Stimulated activated CD4-positive, alpha-beta T cell treated with anti-CD3 and anti-CD28 coated beads, TNF-alpha, amount 100 ng/mL, for 4 hours (primary cell): ENCODE data around the gene CTNNBIP1.

Experiments used
- DNase-seq, 3 experiments: peaks; one replicate each; pipeline ENCODE4 v3.0.0-alpha.2; 2020; ENCODE audit warnings: low read depth in 3 of 3

Gene CTNNBIP1

DNA sequence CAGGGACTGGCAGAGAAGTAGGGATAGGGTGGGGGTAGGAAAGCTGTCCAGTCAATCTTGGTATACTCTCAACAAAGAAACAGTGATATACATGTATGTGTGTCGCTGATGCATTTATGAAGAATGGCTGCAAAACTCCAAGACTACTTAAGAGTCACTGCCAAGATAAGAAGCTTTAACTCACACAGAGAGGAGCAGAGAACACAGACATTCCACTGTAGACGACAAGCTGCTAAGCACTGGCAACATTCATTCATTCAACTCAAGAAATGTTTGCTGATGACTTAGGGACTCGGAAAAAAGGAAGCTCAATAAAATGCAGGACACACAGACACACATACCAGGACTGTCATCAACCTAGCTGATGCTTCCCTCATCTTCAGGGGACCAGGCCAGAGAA is 5.5 kb downstream of the CTNNBIP1 start:
- no peak for DNase-seq

GRCh38 chr1:9903801-9904527 is 6.1 kb downstream of the CTNNBIP1 start:
- no peak for DNase-seq

GRCh38 chr1:9902060-9902452 is 8.0 kb downstream of the CTNNBIP1 start:
- no peak for DNase-seq

DNA sequence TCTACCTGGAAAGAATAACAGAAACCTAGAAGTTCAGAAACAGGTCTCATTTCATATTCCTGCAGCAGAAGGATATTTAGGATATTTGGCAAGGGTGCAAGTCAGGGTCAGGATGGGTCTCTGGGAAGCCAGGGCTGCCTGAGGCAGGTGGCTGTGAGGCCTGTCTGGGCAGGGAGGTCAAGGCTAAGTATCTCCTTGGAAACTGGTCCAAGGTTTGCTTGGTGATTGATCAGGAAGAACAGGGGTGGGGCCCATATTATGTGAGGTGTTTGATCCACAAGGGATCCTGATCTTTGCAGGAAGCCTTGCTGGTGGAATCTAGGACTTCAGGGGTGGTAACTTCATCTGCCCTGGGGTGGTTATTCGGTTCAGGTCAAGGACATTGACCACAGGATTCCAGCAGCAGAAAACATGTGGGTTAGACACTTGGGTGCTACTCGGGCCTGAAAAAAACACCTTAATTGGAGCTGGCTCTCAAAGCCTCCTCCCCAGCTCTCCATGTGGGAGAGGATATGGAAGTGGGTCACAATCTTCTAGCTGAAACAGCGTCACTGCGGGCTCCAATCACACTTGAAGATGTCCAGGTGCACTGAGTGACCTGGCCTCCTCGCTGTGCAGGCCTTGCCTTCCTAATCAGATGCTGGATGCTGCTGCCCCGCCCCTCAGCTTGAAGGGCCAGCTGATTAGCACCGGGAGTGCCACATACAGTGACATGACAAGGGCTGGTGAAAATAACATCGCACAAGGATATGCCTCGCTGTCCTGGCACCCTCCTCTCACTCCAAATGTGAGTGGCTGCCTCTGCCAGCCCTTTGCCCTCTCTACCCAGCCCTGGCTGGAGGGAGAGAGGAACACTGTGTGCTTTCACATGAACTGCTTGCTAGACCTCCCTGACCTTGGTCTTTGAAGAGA is 8.7 kb downstream of the CTNNBIP1 start:
- no peak for DNase-seq

GRCh38 chr1:9900142-9901043 is 9.7 kb downstream of the CTNNBIP1 start:
- DNase-seq: no peak

DNA sequence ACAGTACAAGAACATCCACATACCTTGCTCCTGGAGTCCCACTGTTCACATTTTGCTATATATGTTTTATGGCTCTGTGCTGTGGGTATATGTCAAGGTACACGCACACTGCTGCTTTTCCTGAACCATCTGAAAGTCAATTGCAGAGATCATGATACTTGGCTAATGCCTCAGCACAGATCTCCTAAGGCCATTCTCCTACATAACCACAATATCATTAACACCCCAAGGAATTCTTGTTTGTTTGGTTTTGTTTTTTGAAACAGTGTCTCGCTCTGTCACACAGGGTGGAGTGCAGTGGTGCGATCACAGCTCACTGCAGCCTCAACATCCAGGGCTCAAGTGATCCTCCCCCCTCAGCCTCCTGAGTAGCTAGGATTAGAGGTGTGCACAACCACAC is 16.0 kb downstream of the CTNNBIP1 start:
- DNase-seq: no peak

DNA sequence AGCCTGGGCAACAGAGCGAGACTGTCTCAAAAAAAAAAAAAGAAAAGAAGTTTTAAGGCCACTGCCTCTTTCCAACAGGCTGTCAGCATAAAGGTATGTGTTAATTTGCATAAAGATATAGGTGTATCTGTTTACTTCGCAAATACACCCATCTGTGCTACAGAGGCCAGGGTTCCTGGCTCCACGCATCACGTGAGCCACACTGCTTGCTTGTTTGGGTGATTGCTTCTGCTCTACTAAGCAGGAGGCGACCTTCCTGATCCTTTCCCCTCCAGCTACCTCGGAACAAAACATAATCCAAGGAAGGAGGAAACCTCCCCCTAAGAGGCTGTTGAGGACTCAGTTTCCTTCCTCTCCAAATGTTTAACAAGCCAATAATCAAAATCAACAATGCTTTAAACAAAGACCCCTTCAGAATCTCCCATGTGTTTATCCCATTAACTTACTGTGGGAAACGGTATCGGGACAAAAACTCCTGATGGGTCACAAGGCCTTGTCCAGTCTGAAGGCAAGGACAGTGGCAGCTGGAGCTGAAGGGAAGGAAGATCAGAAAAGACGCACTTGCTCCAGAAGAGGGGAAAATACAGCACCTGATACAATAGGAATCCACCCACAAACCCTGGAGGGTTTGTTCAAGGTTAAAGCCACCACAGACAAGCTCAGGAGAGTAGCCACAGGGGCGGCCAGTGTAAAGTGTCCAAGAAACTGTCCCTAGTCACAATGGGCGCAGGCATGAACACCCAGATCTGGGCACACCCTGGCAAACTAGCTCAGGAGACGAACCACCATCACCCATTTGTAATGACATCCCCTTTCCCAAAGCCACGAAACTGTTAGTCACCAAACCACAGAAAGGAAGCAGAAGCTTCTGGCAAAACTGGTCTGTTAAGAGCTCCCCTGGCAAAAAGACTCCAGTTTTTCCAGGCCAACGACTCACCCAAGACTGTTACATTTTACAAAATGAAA is 17.2 kb downstream of the CTNNBIP1 start:
- DNase-seq: no peak

- DNase-seq: no peak
Observed at GRCh38 chr1:9891207-9891606, 18.9 kb downstream of the CTNNBIP1 start.

GRCh38 chr1:9890224-9890731 is 19.8 kb downstream of the CTNNBIP1 start:
- no peak for DNase-seq

GRCh38 chr1:9889411-9889810 is 20.7 kb downstream of the CTNNBIP1 start:
- no peak for DNase-seq

- no peak for DNase-seq
Observed at GRCh38 chr1:9888886-9889285, 21.2 kb downstream of the CTNNBIP1 start.

- DNase-seq: no peak
Observed at GRCh38 chr1:9887070-9887469, 23.0 kb downstream of the CTNNBIP1 start.

GRCh38 chr1:9886092-9886742 is 23.9 kb downstream of the CTNNBIP1 start:
- no peak for DNase-seq

DNA sequence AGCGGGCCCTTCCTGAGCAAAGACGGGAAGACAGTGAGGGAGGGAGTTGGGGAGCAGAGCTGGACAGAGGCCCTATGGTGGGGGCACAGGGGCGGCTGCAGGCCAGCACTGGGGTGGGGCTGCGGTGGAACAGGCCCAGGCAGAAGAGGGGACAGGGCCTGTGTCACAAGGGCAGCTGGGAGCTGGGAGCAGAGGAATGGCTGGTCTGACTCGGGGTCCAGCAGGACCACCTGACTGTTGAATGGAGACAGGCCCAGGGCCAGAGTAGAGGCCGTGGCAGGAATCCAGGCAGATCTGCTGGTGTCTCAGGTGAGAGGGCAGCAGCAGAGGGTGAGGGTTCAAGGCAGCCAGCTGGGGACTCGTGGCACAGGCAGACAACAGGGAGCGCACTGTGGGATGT is 25.3 kb downstream of the CTNNBIP1 start:
- DNase-seq: no peak

DNA sequence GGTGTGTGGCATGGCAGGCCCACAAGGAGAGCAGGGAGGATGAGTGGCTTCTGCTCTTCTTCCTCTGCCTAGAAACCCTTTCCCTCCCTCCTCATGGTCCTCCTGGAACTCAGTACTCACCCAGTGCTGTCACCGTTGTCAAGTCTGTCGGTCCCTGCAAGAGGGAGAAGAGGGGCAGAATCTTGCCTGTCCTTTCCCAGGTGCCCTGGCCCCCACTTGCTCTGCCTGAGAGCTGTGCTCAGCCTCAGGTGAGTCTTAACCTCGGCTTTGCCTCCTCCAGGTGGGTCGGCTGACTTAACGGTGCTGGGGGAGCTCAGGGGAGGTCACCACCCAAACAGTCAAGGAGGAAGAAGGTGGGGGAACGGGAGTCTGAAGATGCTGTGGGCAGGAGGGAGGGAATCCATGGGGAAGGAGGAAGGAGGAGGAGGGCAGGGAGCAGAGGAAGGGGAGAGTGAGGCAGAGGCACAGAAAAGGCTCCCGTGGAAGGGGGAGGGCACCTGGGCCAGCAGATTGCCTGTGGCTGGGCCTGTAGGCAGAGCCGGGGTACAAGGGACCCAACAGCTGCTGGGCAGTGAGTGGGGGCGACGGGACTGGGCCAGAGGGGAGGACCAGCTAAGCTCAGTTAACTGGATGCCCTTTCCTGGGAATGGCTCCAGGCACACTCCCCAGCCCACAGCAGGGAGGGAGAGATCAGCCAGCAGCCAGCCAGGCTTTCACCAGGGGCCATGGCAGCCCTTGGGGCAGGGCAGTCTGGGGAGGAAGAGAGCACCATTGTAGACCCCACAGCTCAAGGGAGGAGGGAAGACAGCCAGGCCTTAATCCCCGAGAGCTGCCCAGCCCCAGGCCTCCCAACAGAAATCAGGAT is 26.3 kb downstream of the CTNNBIP1 start:
- no peak for DNase-seq

GRCh38 chr1:9882945-9883303 is 27.1 kb downstream of the CTNNBIP1 start:
- DNase-seq: no peak

DNA sequence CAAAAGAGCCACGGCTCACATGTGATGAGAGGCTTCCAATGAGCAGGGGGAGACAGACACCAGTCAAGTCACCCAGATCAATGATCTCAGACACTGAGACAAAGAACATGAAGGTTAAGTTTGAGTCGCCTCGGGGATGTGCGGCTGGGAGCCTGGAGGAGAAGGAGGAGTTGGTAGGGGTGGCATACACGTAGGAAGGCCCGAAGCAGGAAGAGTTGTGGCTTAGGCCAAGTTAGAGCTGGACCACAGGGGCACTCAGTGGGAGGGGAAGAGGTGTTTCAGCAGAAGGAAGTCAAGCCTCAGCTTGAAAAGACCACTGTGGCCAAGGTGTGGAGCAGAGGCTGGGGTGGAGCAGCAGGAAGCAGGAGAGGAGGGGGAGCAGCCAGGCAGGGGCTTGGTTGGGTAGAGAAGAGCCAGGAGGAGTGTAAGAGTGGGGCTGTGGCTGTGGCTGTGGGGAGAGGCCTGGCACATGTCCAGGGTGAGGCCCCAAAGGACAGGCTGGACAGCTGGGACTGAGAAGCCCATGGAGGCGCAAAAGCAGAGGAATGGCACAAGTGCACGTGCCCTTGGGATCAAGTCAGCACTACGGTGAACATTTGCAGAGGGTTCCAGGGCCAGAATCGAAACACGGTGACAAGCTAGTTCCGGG is 27.6 kb downstream of the CTNNBIP1 start:
- DNase-seq: no peak

DNA sequence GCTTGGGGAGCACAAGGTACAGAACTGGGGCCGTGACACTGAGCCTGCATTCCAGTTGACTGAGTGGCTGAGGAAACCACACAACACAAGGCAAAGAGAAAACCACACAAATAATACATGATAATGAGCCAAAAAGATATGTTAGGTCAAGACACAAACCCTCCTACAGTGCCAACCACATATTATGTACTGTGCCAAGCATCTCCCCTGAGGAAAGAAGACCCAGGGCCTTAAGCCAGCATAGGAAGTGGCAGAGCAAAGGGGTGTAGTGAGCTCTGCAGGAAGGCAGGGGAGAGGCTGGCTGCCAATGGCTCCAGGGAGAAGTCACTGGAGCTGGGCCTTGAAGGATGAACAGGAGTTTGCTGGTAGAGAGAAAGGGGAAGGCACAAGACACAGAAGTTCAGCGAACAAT is 28.2 kb downstream of the CTNNBIP1 start:
- no peak for DNase-seq

- DNase-seq: no peak
Observed at GRCh38 chr1:9878404-9878803, 31.7 kb downstream of the CTNNBIP1 start.
